Fibroblast of gingiva (primary cell): Measurements from ENCODE around the gene DBI.
"Not testable (repeated sequence)": the region's sequence is repeated elsewhere in the genome, so short reads cannot be mapped to it uniquely, and the experiment has no call there.

Source experiments
- DNase-seq: peaks from one replicate; pipeline ENCODE4 v3.0.0-alpha.2; 2011; ENCODE audit warnings: low read depth

The DBI gene

GRCh38 chr2:119402106-119402505, 35.3 kb downstream of the DBI start:
- DNase-seq: no peak

DNA sequence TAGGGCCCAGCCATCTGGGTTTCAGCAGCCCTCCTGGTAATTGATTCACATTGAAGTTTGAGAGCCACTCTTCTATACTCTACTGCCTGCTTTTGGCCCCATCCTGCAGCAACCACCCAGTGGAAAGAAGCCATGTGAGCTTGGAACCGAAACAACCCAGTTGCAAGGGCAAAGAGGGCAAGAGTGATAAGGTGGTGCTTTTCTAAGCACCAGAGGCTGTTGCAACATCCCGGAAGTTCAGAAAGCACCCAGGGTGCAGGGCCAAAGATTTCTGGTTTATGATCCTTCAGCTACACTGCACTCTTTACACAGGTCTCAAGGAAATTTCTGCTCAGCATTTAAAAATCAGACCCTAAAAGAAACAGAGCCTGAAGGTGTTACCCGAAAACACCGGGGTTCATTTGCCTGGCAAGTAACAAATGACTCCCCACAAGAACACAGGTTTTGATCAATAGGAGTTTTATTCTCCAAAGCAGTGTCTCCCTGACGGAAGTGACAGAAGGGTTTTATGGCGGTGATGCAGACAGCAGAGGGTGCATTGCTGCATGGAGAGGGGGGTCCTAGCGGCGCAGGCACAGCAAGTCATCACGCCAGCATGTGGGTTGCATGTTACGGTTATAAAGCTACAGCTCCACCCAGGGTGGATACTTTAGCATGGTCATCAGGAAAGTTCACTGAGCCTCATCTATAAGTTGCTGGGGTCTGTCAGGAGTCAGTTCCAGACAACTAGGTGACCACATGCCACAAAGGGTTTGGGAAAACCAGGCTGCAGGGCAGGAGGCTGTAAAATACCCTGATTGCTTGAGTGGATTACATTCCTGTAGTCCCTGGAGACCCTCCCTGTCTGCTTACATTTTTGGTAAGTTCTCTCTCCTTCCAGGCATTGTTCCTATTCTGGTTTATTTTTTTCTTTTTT, 36.1 kb downstream of the DBI start:
- DNase-seq: no peak

DNA sequence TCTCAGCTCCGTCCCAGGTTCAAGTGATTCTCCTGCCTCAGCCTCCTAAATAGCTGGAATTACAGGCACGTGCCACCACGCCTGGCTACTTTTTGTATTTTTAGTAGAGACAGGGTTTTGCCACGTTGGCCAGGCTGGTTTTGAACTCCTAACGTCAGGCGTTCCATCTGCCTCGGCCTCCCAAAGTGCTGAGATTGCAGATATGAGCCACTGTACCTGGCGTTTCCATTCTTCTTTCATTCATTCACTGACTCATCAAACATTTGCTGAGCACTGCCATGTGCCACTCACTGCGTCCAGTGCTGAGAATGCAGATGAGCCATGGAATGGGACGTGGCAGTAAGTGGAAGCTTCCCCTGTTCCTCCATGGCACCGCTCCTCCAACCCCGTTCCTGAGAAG, 36.8 kb downstream of the DBI start:
- DNase-seq: not testable (repeated sequence)

GRCh38 chr2:119405151-119405550, 38.4 kb downstream of the DBI start:
- no peak for DNase-seq

- peak; percentile 49 for DNase-seq
Measured at GRCh38 chr2:119407430-119408220, 40.8 kb downstream of the DBI start.

- DNase-seq: no peak
Measured at GRCh38 chr2:119408221-119408619, 41.4 kb downstream of the DBI start.

GRCh38 chr2:119409506-119409905, 42.7 kb downstream of the DBI start:
- DNase-seq: no peak

DNA sequence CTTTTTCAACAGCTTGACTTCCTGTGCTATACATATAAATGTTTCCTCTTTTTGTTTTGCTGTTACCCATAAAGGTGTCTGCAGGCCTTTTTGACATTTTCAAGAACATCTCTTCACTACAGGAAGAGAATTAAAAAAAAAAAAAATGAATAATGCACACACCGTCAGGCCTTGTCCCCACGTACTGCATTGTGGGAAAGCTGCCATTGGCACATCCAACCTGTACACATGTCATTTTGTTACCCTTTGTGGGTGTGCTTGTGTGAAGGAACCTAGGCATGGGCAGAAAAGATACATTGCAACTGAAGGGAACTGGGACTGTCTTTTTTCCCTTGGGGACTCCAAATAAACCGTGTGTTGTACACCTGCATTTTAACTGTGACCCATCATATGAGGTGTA, 48.1 kb downstream of the DBI start:
- no peak for DNase-seq

- DNase-seq: no peak
Measured at GRCh38 chr2:119415630-119416029, 48.9 kb downstream of the DBI start.

GRCh38 chr2:119416299-119416923, 49.6 kb downstream of the DBI start:
- no peak for DNase-seq

DNA sequence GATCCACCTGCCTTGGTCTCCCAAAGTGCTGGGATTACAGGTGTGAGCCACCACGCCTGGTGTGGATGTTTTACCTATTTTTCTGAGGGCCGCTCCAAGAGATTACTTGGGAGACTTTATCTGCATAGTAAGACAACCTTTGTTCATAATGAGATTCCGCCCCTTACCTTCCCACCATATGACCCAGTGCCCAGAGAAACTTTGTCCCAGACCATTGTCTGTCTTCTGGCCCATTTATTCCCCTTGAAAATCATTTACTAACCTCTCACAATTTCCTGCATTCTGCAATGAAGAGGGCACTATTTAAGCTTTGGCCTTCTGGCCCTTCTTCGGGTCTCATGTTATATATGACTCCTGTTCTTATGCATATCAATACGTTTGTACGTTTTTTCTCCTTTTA, 51.1 kb downstream of the DBI start:
- no peak for DNase-seq

DNA sequence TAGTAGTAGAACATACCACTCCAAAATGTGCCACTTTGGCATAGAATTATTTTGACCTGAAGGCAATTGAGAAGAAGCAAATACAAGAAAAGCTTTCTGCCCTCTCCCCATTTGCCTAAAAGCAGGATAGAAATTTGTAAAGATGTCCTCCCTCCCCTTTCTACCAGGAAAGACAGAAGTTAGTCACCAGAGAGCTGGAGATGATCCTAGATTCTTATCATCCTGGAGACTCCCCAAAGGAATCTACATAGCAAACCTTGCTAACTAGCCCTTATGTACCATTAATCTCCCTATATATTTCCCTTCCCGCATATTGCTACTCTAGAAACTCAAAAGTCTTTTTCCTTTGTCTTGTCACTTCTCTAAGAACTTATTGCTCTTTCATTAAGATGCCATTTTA, 52.3 kb downstream of the DBI start:
- no peak for DNase-seq

GRCh38 chr2:119419803-119420508, 53.2 kb downstream of the DBI start:
- no peak for DNase-seq

DNA sequence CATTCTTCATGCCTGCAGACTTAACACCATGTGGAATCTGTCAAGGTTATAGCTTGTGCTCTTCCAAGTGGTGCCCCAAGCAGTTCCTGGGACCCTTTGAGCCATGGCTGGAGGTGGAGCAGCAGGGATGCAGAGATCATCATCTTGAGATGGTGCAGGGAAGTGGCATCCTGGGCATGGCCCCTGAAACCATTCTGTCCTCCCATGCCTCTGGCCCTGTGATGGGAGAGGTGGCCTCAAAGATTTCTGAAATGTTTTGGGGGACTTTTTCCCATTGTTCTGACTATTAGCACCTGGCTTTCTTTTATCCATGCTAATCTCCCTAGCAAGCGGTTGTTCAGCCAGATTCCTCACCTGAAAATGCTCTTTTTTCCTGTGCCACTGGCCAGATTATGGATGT, 54.5 kb downstream of the DBI start:
- no peak for DNase-seq

GRCh38 chr2:119421741-119422140, 55.0 kb downstream of the DBI start:
- no peak for DNase-seq
